ENCODE data around the gene LYPD5. TPM values are rescaled to one million over a fixed set of nuclear protein-coding genes. Genes with fewer than 3 reads are reported as not detected.

Gene LYPD5
- total and polyA plus RNA-seq, 2 of the 8 experiments (the other 6 are each of a cell fraction or from before 2014, with no cell fraction given), result 0.74 to 4.3 TPM

- no peak overlapping the region for H2BK120ac ChIP-seq (replicated peaks; ENCODE audit: low read depth, low read length)
- H3K18ac ChIP-seq (ENCODE audit: extremely low read depth, low read length), result no peak overlapping the region
- no peak overlapping the region for H4K91ac ChIP-seq (replicated peaks; ENCODE audit: insufficient read length, low read length)
- no peaks in the 10 kb centered on the region for H3K36me3 ChIP-seq (ENCODE audit: control insufficient read depth in 2 of 4, insufficient read depth in 4 of 4, low read length in 3 of 4)
- no peak overlapping the region for H2AK5ac ChIP-seq (ENCODE audit: low read depth, low read length)
- H3K9me3 ChIP-seq (ENCODE audit: insufficient read depth in 2 of 2, low read depth in 1 of 2, low read length in 1 of 2), result no peaks in the 10 kb centered on the region
- H3K4me3 ChIP-seq (ENCODE audit: extremely low read depth in 1 of 4, insufficient read depth in 2 of 4, low read depth in 3 of 4, low read length in 4 of 4), result no peak overlapping the region
- H2BK15ac ChIP-seq (ENCODE audit: low read length), result no peak overlapping the region
- H4K5ac ChIP-seq (ENCODE audit: insufficient read length, low read depth, low read length), result no peak overlapping the region
- H3K9ac ChIP-seq (replicated peaks in 1 of 4; ENCODE audit: extremely low read depth in 1 of 4, low read depth in 3 of 4, low read length in 3 of 4), result no peak overlapping the region
- no peak overlapping the region for H3K56ac ChIP-seq (replicated peaks; ENCODE audit: insufficient read length, low read depth, low read length)
- H3K79me2 ChIP-seq (ENCODE audit: control insufficient read depth in 1 of 2, insufficient read depth in 2 of 2, low read length in 2 of 2), result no peaks in the 10 kb centered on the region
- H3K27me3 ChIP-seq (replicated peaks in 1 of 4; ENCODE audit: control insufficient read depth in 3 of 4, extremely low read depth in 1 of 4, insufficient read depth in 3 of 4, low read length in 3 of 4), result no peaks in the 10 kb centered on the region; a peak in 1 of 7 replicates
- H3K27ac ChIP-seq (ENCODE audit: low read depth, low read length), result no peak overlapping the region
- DNase-seq (ENCODE audit: low read depth in 1 of 2, low spot score in 2 of 2) (no peak), FAIRE-seq (no peak)
- H4K20me1 ChIP-seq (replicated peaks in 1 of 2; ENCODE audit: control insufficient read depth in 1 of 2, insufficient read depth in 2 of 2, low read length in 2 of 2), result no peaks in the 10 kb centered on the region
- no peaks in the 10 kb centered on the region for H3K23me2 ChIP-seq (ENCODE audit: low read depth, low read length)
- no peaks in the 10 kb centered on the region for H3K4me1 ChIP-seq (replicated peaks in 1 of 4; ENCODE audit: control insufficient read depth in 3 of 4, insufficient read depth in 4 of 4, low read length in 3 of 4)
- no peak overlapping the region for H3K4me2 ChIP-seq (ENCODE audit: insufficient read depth in 1 of 2, low read depth in 2 of 2, low read length in 2 of 2)
- TF ChIP-seq KDM4A (IDR thresholded peaks at IDR 0.05; ENCODE audit: low read depth, low read length, severe bottlenecking) (no peak), CBX5 (IDR thresholded peaks at IDR 0.05; ENCODE audit: low read depth, low read length) (no peak), BCL11A (IDR thresholded peaks at IDR 0.05; ENCODE audit: low read depth in 2 of 2, low read length in 2 of 2) (no peak), EZH2 (IDR thresholded peaks at IDR 0.05; ENCODE audit: low read depth, low read length, severe bottlenecking) (no peak)
- H3K23ac ChIP-seq (ENCODE audit: insufficient read length), result no peak overlapping the region
- H2BK12ac ChIP-seq (ENCODE audit: low read depth, low read length), result no peak overlapping the region
- ChIA-PET POLR2A (ENCODE audit: partially characterized antibody) (no interaction called here), CTCF (ENCODE audit: partially characterized antibody) (interaction anchor here (1.2 to 7.5 kb wide), 3 partner anchors 8 to 43 kb away, joined by 4 to 67 read pairs (median 4); no protein-coding TSS in a partner anchor)
- H2BK5ac ChIP-seq (ENCODE audit: low read depth, low read length), result no peak overlapping the region
- no peak overlapping the region for H2BK20ac ChIP-seq (ENCODE audit: low read length)
- no peaks in the 10 kb centered on the region for H3K79me1 ChIP-seq (ENCODE audit: low read depth, low read length)
- H4K8ac ChIP-seq (ENCODE audit: extremely low read depth, insufficient read depth, low read length), result no peak overlapping the region
- WGBS, 2 experiments (ENCODE audit: extremely low coverage in 1 of 2, insufficient coverage in 1 of 2, insufficient read length in 1 of 2, insufficient replicate concordance in 2 of 2, low coverage in 1 of 2, low lambda C conversion rate in 2 of 2, missing lambda C conversion rate in 1 of 2), result 80% methylated on average over 1 of the region's 1 CpG; no CpG with 5 or more reads in 1 of the 2 experiments
- H2AFZ ChIP-seq (ENCODE audit: low read length), result no peak overlapping the region
- no peak overlapping the region for H3K4ac ChIP-seq (replicated peaks; ENCODE audit: insufficient read length, low read depth, low read length)
- no peak overlapping the region for H3K14ac ChIP-seq (ENCODE audit: insufficient read length)
Measured at GRCh38 chr19:43811837-43812236, 9.6 kb upstream of the LYPD5 start.
